ENCODE results near the gene C11orf86. TPM values are rescaled to one million over a fixed set of nuclear protein-coding genes. Genes with fewer than 3 reads are reported as not detected.
"Not testable (repeated sequence)": the region's sequence is repeated elsewhere in the genome, so short reads cannot be mapped to it uniquely, and the experiment has no call there.

C11orf86 gene
- polyA plus RNA-seq, 12 donors, result not detected

DNA sequence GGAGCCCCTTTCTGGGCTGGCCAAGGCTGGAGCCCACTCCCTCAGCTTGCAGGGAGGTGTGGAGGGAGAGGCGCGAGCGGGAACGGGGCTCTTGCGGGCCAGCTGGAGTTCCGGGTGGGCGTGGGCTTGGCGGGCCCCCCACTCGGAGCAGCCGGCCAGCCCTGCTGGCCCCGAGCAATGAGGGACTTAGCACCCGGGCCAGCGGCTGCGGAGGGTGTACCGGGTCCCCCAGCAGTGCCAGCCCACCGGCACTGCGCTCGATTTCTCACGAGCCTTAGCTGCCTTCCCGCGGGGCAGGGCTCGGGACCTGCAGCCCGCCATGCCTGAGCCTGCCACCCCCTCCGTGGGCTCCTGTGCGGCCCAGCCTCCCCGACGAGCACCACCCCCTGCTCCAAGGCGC, 13.6 kb downstream of the C11orf86 start:
- not testable (repeated sequence) for DNase-seq

DNA sequence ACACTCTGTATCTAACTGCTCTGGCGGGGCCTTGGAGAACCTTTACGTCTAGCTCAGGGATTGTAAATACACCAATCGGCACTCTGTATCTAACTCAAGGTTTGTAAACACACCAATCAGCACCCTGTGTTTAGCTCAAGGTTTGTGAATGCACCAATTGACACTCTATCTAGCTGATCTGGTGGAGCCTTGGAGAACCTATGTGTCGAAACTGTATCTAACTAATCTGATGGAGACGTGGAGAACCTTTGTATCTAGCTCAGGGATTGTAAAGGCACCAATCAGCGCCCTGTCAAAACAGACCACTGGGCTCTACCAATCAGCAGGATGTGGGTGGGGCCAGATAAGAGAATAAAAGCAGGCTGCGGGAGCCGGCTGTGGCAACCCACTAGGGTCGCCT, 14.3 kb downstream of the C11orf86 start:
- not testable (repeated sequence) for DNase-seq

DNA sequence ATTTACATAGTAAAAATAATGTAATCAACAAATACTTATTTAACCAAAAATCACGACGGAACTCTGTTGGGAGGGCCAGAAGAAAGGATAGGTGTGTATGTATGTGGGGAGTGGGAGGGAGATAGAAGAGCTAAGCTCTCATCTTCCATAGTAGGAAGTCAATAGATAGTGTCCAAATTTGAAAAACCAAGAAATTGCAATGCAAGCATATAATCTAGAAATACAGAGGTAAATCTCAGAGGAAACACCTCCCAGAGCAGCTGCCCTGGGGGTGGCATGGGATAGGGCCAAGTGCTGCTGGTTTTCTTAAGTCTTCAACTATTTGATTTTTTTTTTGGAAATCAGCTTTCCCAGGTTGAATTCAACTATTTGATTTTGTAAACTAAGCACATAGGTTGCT, 16.9 kb downstream of the C11orf86 start:
- no peak for DNase-seq

DNA sequence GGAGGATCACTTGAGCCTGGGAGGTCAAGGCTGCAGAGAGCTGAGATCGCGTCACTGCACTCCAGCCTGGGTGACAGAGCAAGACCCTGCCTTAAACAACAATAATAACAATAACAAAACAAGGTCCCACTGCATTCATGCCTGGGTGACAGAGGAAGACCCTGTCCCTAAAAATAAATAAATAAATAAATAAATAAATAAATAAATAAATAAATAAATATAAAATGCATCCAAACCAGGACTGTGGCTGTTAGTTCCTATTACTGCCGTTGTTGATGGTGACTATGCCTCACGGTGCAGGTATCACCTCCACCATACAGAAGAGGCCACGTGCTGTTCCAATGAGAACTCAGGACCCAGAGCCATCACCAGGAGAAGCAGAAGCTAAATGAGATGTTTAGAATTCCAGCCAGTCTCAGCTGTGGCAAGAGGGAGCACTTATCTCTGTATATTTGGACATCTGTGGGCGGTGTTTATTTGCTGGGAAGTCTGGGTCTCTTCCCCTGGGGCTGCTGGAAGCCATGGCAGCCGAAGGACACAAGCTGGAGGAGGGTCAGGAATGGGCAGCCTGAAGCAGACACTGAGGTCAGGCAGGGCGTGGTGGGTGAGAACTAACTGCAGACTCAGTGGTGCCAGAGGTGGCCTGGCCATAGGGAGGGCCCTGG, 21.6 kb downstream of the C11orf86 start:
- no peak for DNase-seq

DNA sequence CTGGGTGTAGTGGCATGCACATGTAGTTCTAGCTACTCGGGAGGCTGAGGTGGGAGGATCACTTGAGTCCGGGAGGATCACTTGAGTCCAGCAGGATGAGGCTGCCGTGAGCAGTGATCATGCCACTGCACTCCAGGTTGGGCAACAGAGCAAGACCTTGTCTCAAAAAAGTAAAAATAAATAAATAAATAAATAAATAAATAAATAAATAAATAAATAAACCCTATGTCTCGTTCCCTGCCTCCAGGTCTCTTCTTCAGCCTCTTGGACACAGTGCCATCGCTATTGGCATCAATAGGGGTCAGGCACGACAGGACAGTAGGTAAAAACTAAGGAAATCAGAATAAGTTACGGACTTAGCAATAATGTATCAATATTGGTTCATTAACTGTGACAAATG, 24.5 kb downstream of the C11orf86 start:
- DNase-seq, result no peak

DNA sequence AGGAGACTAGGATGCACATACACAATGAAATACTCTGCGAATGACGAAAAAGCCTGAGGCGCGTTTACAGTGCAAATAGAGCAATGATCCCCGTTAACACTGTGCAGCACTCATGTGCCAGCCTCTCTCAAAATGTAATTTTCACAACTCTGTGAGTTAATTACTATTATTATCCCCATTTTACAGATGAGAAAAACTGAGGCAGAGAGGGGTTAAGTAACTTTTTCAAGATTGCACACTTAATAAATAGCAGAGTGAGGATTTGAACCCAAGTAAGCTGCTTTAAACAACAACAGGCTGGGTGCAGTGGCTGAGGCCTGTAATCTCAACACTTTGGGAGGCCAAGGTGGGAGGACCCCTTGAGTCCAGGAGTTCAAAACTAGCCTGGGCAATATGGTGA, 26.2 kb downstream of the C11orf86 start:
- no peak for DNase-seq

DNA sequence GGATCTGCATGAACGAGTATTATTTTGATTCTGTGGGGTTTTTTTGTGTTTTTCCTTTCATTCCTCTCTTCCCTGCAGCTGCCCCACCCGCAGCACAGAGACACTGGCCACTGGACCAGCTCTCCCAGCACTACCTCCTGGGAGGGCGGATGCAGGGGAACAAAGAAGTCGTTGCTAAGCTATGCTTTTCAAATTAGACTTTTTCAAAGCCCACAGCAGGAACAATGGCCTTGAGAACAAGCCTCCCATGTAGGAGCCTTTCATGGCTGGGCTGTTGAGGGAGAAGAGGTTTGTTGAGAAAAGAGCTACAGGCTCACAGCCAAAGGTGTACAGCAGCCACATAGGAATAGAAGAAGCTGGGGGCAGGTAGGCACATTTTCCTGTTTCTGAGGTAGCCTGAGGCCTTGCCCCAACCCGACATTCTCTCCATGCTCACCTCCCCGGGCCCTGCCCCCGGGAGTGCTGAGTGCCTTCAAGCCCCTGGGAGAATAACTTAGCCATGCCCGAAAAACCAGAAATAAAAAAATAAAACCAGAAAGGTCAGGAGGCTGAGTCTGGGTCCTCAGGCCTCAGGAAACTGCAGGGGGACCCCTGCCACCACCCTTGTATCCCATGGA, 27.3 kb downstream of the C11orf86 start:
- DNase-seq, result no peak

DNA sequence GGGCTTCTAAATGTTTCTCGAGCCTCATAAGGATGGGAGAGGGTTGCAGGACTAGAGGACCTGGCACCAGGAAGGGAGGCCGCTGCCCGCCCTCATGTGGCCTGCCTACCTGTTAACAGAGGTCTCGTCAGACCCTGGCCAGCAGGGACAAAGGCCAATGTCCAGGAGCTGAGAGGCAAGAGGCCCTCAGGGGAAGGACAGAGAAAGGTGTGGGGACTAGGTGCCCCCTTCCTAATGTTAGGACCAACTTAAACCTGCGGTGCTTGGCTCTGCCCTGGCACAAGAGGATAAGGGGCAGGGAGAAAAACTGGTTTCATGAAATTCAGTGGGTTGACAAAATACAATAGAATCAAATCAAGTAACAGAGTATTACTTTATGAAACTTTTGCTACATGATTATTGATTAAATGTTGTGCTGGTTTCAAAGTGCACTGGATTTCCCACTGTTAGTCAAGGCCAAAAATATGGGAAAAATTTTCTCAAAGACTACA, 27.9 kb downstream of the C11orf86 start:
- no peak for DNase-seq

DNA sequence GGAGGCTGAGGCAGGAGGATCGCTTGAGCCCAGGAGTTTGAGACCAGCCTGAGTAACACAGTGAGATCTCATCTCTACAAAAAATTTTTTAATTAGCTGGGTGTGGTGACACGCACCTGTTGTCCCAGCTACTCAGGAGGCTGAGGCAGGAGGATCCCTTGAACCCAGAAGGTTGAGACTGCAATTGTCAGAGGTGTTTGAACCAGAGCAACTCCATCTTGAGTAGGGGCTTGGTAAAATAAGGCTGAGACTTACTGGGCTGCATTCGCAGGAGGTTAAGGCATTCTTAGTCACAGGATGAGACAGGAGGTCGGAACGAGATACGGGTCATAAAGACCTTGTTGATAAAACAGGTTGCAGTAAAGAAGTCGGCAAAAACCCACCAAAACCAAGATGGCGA, 30.1 kb downstream of the C11orf86 start:
- DNase-seq, result not testable (repeated sequence)

DNA sequence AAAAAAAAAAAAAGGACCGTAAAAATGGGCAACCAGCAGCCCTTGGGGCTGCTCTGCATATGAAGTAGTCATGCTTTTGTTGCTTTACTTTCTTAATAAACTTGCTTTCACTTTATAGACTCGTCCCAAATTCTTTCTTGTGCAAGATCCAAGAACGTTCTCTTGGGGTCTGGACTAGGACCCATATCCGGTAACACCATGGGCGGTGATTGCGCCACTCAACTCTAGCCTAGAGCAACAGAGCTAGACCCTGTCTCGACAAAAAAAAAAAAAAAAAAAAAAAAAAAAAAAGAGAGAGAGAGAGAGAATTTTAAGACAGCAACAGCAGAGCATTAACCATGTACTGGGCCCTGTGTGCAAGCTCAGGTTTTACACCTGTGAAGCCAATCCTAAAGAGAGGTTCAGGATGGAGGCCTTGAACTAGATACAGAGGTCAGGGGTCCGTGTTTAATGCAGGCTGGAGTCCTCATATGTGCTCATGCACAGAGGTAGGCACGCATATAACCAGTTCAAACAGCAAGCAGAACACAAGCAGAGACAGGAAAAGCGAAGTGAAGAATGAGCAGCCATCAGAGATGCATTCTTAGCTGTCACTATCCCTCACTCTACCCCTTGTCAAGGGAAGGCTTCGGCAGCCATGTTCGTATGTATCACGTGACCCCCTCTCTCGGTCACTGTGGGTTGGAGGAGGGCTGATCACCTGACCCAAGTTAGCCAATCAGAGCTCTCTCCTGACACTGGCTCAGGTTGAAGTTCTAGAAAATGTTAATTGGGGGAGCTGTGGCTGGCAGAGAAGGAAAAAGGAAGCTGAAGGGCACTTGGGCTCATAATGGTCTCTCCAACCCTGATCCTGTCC, 31.2 kb downstream of the C11orf86 start:
- no peak for DNase-seq

DNA sequence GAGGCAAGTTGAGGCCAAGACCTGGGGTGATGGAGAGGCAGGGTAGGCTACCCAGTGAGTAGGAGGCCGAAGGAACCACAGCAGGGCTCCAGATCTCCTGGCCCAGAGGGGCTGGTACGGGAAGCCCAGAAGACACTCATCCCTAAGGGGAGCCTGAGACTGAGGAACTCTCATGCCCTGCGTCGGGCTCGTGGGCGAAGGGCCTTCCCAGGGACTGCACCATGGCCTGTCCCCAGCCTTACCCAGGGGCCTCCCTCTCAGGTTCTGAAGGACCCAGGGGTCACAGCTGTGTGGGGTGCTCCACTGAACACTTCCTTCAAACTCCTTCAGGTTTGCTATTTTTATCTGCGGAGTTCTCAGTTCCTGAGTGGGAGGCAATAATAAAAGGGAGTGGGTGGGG, 32.0 kb downstream of the C11orf86 start:
- no peak for DNase-seq

DNA sequence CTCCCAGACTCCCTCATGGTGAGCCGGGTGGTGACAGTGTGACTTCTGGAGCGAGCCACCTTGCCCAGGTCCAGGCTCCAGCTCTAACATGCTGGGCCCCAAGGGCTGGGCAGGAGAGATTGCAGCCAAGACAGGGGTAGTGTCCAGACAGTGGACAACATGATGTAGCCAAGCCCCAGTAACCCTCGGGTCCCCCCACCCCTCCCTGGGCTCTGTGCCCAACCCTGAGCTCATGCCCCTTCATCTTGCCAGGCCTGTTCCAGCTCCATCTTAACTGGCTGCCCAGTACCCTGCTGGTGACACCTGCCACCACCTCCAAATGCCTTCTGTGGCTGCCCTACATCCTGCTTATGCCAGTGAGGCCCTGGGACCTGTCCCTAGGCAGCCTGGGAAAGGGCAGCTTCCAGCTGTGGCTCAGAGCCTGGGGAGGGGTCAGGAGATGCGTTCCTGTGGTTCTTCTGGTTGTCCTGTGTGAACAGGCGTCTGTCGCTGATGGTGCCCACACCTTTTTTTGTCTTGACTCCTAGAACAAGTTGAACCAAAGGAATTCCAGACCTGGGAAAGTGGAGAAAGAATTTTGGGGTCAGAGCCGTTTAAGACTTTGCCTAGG, 35.3 kb downstream of the C11orf86 start:
- DNase-seq, result no peak

DNA sequence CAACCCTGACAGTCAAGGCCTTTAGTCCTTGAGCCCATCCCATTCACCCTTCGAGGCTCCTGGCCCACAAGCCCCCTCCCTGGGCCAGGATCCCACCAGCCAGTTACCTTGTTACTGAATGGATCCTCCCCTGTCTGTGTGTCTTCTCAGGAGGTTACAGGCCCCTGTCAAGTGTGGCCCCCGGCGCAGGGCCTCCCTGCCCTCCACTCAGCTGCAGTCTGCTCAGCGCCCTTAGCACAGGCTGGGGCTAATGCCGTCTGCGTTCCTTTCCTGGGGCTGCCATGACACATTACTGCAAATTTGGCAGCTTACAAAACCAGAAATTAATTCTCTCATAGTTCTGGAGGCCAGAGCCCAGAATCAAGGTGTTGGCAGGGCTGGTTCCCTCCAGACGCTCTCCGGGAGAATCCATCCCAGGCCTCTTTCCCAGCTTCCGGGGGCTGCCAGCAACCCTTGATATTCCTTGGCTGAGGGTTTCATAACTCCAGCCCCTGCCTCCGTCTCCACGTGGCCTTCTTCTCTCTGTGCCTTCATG, 38.5 kb downstream of the C11orf86 start:
- DNase-seq, result no peak

DNA sequence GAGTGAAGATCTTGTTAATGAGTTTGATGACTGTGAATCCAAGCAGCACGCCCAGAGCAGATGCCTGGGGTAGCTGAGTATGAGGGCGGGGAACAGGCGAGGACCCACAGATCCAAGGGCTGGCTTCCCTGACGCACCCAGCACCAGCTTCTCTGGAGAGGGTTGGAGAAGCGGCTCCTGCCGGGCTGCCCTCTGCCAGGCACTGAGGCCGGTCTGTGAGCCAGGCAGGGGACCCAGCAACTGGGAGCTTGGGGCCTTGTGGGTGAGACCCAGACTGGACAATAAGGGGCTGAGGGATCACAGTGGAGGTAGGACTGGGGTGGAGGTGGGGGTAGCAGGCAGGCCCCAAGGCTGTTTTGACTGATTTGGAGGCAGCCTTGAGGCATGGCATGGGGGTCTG, 39.2 kb downstream of the C11orf86 start:
- no peak for DNase-seq

DNA sequence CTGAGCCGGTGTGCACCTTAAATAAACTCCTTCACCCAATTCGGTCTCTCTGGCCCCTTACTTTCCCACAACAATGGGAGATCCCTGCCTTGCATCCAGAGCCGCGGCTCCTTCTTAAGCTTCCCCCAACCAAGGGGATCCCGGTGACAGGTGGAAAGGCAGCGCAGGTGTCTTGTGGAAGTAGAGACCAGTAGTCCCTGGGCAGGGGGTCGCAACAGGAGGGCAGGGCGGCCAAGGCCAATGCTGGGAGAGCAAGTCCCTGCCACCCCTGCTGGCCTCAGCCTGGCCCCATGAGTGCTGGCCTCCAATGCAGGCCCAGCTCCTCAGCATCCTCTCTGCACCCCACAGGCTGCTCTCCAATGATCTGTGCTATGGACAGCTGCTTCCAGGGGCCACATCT, 39.9 kb downstream of the C11orf86 start:
- DNase-seq, result no peak

DNA sequence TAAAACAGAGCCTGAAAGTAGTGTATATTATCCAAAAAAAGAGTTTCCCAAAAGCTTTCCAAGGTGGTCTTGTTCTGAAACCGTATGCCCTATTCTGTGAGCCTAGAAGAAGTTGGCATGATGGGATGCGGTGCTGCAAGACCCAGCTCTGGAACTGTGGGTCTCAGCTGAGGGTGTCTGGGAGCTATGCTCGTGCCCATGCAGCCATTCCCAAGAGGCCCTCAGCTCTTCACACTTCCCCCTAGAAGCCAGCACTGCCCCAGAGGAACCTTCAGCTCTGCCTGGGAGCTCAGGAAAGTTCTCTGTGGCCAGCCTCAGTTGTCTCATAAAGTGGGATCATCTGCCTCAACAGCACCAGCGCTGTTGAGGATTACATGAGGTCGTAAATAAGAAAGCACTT, 41.4 kb downstream of the C11orf86 start:
- DNase-seq, result no peak

DNA sequence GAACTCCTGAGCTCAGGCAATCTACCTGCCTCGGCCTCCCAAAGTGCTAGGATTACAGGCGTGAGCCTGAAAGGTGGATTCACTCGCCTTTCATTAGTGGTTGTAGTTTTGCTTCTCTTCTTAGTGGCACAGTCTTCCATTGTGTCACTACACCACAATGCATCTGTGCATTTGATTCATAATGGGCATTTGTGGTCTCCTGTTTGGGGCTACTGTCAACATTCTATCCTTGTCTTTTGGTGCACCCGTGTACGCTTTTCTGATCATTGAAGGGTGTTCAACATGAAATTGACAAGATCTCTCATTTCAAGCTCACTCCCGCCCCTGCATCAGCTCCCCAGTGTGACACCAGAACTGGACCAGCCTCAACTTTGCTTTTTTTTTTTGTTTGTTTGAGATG, 45.8 kb downstream of the C11orf86 start:
- no peak for DNase-seq

DNA sequence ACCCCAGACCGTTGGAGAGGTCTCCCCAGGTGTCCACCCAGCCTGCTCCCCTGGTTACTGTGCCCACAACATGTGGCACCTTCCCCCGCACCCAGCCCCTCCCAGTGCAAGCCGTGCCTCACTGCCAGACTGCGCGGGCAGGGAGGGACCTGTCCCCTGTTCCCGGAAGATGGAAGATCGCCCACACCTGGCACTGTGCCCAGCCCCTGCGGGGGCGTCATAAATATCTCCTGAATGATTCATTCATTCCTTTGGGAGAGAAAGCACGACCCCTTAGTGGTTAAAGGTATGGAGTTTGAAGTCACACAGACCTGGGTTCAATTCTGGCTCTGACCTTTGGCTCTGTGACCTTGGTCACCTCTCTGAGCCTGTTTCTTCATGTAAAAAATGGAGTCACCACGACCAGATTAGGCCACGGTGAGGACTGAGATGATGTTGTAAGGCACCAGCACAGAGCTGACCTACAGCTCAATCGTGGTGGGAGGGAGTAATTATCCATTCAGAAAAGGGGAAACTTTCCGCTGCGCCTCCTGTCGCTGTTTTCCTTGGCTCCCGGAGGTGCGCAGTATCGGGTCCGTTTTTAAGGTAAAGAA, 47.3 kb downstream of the C11orf86 start:
- DNase-seq, result no peak

DNA sequence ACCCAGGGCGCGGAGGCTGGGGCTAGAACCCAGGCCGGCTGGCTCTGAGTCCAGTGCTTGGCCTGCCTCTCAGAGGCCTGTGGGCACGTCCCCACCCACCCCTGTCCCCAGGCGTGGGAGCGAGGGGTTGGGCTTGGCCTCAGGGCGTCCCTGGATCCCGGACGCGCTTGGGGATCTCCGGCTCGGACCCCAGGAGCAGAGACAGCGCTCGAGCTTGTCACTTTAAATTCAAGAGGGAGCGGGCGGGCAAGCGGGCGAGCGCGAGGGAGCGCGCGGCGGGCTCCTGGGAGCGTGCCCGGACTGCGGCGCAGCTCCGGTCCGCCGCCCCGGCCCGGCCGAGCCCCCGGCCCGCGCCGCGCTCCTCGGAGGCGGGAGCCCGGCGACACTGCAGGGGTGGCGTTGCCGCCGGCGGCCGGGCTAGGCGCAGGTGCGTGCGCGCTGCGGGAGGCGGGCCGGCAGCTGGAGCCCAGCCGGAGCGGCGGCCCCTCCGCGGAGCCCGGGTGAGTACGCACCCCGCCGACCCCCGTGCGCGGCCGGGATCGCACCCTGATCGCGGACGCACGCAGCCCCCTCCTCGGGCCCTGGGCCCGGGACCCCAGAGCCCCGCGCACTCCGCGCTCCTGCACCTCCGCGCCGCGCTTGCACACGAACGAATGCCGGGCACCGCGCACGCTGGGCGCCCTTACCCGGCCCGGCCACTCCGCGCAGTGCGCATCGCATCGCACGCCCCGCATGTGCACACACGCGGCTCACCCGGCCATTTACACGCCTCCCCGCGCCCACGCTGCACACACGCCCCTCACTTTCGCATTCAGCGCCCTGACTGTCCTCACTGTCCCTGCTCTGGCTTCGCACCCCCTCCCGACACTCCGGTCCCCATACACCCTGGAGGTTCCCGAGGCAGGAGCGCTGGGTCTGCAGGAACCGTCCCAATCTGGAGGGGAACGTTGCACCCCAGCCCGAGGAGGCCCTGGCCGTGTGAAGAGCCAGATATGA, 48.2 kb downstream of the C11orf86 start, which contains the start of gene SYT12:
SYT12 (plus strand) TSS at position 174 of the 996 bp plus-strand sequence. CDS start 7,011 bp downstream, outside the sequence.
- DNase-seq, result no peak

DNA sequence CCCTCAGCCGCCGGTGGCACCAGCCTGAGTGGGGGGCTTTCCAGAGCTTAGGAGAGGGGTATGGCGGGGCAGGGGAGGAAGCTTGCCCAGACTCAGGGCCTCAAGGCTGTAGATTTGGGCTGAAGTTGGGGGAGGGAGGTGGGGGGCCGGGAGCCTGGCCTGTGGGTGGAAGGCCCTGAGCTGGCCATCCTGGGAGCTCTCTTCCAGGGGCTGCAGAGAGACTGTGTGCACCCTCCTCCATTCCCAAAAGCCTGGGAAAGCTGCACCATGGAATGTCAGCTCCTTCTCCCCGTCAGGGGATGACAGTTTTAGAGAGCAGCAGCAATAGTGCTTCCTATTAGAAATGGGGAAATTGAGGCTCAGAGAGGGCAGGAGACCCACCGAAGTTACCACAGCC, 48.9 kb downstream of the C11orf86 start:
- DNase-seq, result no peak

Measured in muscle of arm (tissue), 12 donors.